RCC 7860 (cell line): ENCODE measurements around the gene PRAMEF15.
"Not testable (repeated sequence)": the region's sequence is repeated elsewhere in the genome, so short reads cannot be mapped to it uniquely, and the experiment has no call there.

ENCODE experiments used
- DNase-seq: peaks from one replicate; pipeline ENCODE4 v3.0.0-alpha.2; 2015; ENCODE audit warnings: low spot score
- FAIRE-seq: peaks from 2 replicates; lab custom pipeline; 2012; peaks lifted over from hg19 to GRCh38; lab: Jason Lieb, UNC

The PRAMEF15 gene

GRCh38 chr1:13315281-13315680 lies at the start of gene PRAMEF15:
Gene PRAMEF15 (plus strand): TSS chr1:13315581. CDS start chr1:13318408, 2,827 bp downstream.
- DNase-seq, FAIRE-seq: not testable (repeated sequence)

- peak; percentile 3 for DNase-seq
- not testable (repeated sequence) for FAIRE-seq
These were observed 38.4 kb upstream of the PRAMEF15 start for GRCh38 chr1:13277016-13277415.

DNA sequence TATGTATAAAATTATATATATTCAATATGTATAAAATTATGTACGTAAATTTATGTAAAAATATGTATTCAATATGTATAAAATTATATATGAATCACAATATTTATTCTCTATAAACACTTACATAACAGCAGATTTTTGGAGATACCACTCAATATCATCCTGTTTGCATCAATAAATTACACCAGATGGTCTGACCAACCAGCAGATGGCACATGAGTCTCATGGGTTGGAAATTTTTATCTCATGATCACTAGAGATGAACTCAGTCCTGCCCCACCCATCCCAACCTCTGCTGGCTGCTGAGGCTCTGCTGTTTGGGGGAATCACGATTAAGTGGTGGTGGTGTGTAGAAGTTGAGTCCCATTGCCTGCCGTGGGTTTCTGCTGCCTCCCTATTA lies 35.8 kb upstream of the PRAMEF15 start:
- DNase-seq, result peak; percentile 3
- not testable (repeated sequence) for FAIRE-seq

DNA sequence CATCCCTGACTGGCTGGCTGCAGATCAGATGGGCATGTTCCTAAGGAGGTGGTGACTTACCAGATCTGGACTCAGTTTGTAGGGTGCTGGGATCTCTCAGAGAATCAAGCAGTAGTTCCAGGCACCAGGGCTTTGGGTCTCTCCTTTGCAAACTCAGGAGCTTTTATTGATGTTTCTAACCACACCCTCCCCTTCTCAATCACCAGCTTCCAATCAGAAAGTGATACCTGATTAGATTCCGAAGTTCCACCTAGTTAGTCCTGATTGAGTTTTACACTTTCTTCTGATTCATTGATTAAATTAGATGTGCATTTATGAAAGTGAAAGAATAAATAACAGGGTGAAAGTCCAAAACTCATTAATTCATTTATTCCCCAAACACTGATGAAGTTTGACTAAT lies 30.3 kb upstream of the PRAMEF15 start, which contains the start of gene PRAMEF8:
Gene PRAMEF8 (minus strand): TSS at position 101 of the 400 bp plus-strand sequence. CDS start 1,046 bp downstream, outside the sequence.
- DNase-seq, FAIRE-seq: not testable (repeated sequence)

- not testable (repeated sequence) for FAIRE-seq, DNase-seq
These were observed 26.4 kb upstream of the PRAMEF15 start for GRCh38 chr1:13289030-13289429.

DNA sequence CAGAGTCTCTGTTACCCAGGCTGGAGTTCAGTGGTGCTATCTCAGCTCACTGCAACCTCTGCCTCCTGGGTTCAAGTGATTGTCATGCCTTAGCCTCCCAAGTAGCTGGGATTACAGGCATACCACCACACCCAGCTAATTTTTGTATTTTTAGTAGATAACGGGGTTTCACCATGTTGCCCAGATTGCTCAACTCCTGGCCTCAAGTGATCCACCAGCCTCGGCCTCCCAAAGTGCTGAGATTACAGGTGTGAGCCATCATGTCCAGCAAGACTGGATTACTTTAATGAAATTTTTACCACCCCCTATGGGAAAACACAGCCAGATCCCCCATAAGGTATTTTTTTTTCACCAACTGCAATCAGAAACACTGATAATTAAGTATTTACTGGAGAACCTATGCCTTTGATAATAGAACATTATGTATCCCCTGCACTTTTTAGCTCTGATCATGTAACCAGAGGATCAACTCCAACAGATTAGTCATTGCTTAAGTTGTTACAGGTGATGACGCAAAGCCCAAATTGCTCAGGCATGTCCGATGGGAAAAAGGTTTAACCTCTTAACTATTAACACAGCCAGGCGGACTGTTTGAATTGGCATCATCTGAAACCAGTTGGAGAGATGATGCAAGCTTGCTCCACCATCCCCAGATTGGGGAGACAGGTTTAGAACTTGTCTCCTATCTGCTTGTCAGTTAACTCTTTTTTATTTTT lies 18.0 kb upstream of the PRAMEF15 start:
- DNase-seq, FAIRE-seq: not testable (repeated sequence)

- not testable (repeated sequence) for DNase-seq, FAIRE-seq
These were observed 16.7 kb upstream of the PRAMEF15 start for GRCh38 chr1:13298699-13299098.

- FAIRE-seq, result not testable (repeated sequence)
These were observed 13.2 kb upstream of the PRAMEF15 start for GRCh38 chr1:13302197-13302596.

GRCh38 chr1:13303239-13303638 lies 12.1 kb upstream of the PRAMEF15 start, which contains the start of gene PRAMEF33:
Gene PRAMEF33 (plus strand): TSS chr1:13303539. CDS start chr1:13305955, 2,416 bp downstream.
- not testable (repeated sequence) for FAIRE-seq, DNase-seq

More at GRCh38 chr1:13302197-13302596, 13.2 kb upstream of the PRAMEF15 start:
- DNase-seq, result not testable (repeated sequence)

- not testable (repeated sequence) for FAIRE-seq
These were observed 27.1 kb downstream of the PRAMEF15 start for GRCh38 chr1:13342496-13342895.

DNA sequence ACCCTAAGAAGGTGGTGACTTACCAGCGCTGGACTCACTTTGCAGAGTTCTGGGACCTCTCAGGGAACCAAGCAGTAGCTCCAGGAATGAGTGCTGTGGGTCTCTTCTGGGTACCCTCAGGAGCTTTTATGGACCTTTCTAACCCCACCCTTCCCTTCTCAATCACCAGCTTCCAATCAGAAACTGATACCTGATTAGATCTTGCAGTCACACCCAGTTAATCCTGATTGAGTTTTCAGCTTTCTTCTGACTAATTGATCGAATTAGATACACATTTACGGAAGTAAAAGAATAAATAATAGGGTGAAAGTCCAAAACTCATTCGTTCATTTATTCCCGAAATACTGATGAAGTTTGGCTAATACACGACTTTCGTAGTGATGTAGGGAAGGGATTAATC lies 31.7 kb downstream of the PRAMEF15 start, which contains the start of gene PRAMEF14:
Gene PRAMEF14 (minus strand): TSS at position 101 of the 400 bp plus-strand sequence. CDS start 1,820 bp downstream, outside the sequence.
- not testable (repeated sequence) for FAIRE-seq, DNase-seq

More at GRCh38 chr1:13342496-13342895, 27.1 kb downstream of the PRAMEF15 start:
- DNase-seq, result not testable (repeated sequence)

DNA sequence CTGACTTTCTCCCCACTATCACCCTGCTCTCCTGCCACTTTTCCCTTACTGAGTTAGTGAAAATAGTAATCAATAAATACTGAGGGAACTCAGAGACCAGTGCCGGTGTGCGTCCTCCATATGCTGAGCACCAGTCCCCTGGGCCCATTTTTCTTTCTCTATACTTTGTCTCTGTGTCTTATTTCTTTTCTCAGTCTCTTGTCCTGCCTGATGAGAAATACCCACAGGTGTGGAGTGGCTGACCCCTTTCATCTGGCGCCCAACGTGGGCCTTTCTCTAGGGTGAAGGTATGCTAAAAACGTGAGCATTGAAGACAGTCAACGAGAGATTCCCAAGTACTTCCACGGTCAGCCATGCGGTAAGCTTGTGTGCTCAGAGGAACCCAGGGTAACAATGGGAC lies 38.1 kb downstream of the PRAMEF15 start:
- DNase-seq, FAIRE-seq: not testable (repeated sequence)

- FAIRE-seq, DNase-seq: not testable (repeated sequence)
These were observed 39.1 kb downstream of the PRAMEF15 start for GRCh38 chr1:13354475-13354874.

DNA sequence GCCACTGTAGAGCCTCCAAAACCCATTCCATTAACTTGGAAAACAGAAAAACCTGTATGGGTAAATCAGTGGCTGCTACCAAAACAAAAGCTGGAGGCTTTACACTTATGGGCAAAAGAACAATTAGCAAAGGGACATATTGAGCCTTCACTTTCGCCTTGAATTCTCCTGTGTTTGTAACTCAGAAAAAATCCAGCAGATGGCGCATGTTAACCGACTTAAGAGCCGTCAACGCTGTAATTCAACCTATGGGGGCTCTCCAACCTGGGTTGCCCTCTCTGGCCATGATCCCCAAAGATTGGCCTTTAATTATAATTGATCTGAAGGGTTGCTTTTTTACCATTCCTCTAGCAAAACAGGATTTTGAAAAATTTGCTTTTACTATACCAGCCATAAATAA lies 41.4 kb downstream of the PRAMEF15 start:
- not testable (repeated sequence) for FAIRE-seq, DNase-seq

- not testable (repeated sequence) for FAIRE-seq, DNase-seq
These were observed 47.0 kb downstream of the PRAMEF15 start for GRCh38 chr1:13362364-13362763.

- not testable (repeated sequence) for DNase-seq, FAIRE-seq
These were observed 49.5 kb downstream of the PRAMEF15 start for GRCh38 chr1:13364928-13365327.

DNA sequence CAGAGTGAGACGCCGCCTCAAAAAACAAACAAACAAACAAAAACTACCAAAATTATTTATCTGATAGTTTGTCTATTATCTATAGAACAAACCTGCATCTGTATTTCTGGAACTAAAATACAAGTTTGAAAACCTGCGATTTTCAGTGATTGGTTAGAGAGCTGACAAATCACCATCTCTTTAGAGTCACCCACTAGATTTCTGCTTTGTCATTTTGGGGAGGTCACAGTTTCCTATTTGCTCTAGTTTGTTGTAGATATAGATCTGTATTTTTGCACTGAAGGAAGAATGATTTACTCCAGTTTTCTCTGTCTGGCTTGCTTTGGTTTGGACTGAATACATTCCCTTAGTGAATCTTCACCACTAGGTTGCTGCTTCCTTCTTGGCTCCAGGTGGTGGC lies 51.2 kb downstream of the PRAMEF15 start:
- not testable (repeated sequence) for DNase-seq, FAIRE-seq

GRCh38 chr1:13368544-13368943 lies 53.2 kb downstream of the PRAMEF15 start:
- not testable (repeated sequence) for DNase-seq, FAIRE-seq
